HepG2 (cell line): Measurements from ENCODE around the gene COX7A2L. TPM values are rescaled to one million over a fixed set of nuclear protein-coding genes. Genes with fewer than 3 reads are reported as not detected.

Experiments used
- ATAC-seq: fragments of 200-7000 bp; cut with Tn5 transposase; 3 replicates; pipeline ENCODE4 v1.9.1; 2020; ENCODE audit warnings: mild to moderate bottlenecking, moderate library complexity
- BruUV-seq: library from RNA; stranded (reverse); fragments of 400-500 nt; replicated peaks from 2 replicates; lab custom pipeline; 2021; lab: Mats Ljungman, UMichigan
- CTCF ChIA-PET: fragments of 300-600 bp; formaldehyde crosslinking; extraction: SDS; loops from one replicate; lab custom pipeline; 2021; ENCODE audit warnings: low total read pairs, inconsistent platforms, low intra/inter-chr PET ratio; lab: Yijun Ruan, JAX
- POLR2A ChIA-PET: fragments of 350-600 bp; sonication (Branson Sonifier 250); formaldehyde crosslinking; loops from one replicate; lab custom pipeline; 2020; ENCODE audit warnings: antibody characterized with exemption, inconsistent platforms; lab: Yijun Ruan, JAX
- DNase-seq: peaks from one replicate; pipeline ENCODE4 v3.0.0-alpha.2; 2015; ENCODE audit warnings: low spot score
- FAIRE-seq: peaks from 3 replicates; lab custom pipeline; 2011; peaks lifted over from hg19 to GRCh38; lab: Jason Lieb, UNC
- H2AFZ ChIP-seq: one replicate; pipeline ENCODE4 v1.6.1; 2011; ENCODE audit warnings: low read length, inconsistent platforms
- H3K27ac ChIP-seq: fragments of 300-600 bp; 3 replicates; pipeline ENCODE4 v1.8.0; 2011; ENCODE audit warnings: mixed run types, mild to moderate bottlenecking, mixed read lengths, low read length, inconsistent platforms; ENCODE audit not compliant: insufficient read depth; ENCODE audit errors: extremely low read length
- H3K27me3 ChIP-seq, 2 experiments: fragments of 200-600 bp in 1 of 2; 2 replicates in 1 of 2; 3 replicates in 1 of 2; pipeline versions ENCODE4 v1.6.0 to v1.8.0; 2011; ENCODE audit warnings: low read length in 2 of 2, mild to moderate bottlenecking in 2 of 2, moderate library complexity in 2 of 2, inconsistent platforms in 1 of 2; ENCODE audit not compliant: insufficient read depth in 2 of 2, control insufficient read depth in 1 of 2
- H3K36me3 ChIP-seq, 2 experiments: fragments of 200-600 bp in 1 of 2; replicated peaks in 1 of 2; 2 replicates in 1 of 2; 3 replicates in 1 of 2; pipeline versions ENCODE4 v1.5.1 to v1.8.0; 2011; ENCODE audit warnings: low read length in 2 of 2, inconsistent platforms in 1 of 2; ENCODE audit not compliant: insufficient read depth in 2 of 2, control insufficient read depth in 1 of 2
- H3K4me1 ChIP-seq: 2 replicates; pipeline ENCODE4 v1.5.1; 2012; ENCODE audit warnings: low read length, inconsistent platforms; ENCODE audit not compliant: insufficient read depth
- H3K4me2 ChIP-seq: 2 replicates; pipeline ENCODE4 v1.6.0; 2011; ENCODE audit warnings: low read depth, low read length, inconsistent platforms
- H3K4me3 ChIP-seq, 3 experiments: fragments of 200-600 bp in 1 of 3; sonication (generic), shearing (Covaris generic) in 1 of 3; replicated peaks in 1 of 3; 2 replicates each; pipeline ENCODE4 v1.5.1; 2011 to 2016; ENCODE audit warnings: low read length in 3 of 3, inconsistent platforms in 2 of 3, low read depth in 2 of 3, mild to moderate bottlenecking in 2 of 3, control low read depth in 1 of 3, mixed read lengths in 1 of 3; ENCODE audit not compliant: insufficient read depth in 1 of 3
- H3K79me2 ChIP-seq: one replicate; pipeline ENCODE4 v1.6.1; 2011; ENCODE audit warnings: low read length, inconsistent platforms; ENCODE audit not compliant: insufficient read depth
- H3K9ac ChIP-seq: 2 replicates; pipeline ENCODE4 v1.6.0; 2011; ENCODE audit warnings: mild to moderate bottlenecking, low read depth, low read length, inconsistent platforms; ENCODE audit not compliant: insufficient read depth
- H3K9me3 ChIP-seq: 2 replicates; pipeline ENCODE4 v1.5.1; 2012; ENCODE audit warnings: mild to moderate bottlenecking, low read length
- H4K20me1 ChIP-seq: 2 replicates; pipeline ENCODE4 v1.6.0; 2011; ENCODE audit warnings: inconsistent platforms, mild to moderate bottlenecking, low read length, moderate library complexity; ENCODE audit not compliant: insufficient read depth
- AGO2 ChIP-seq: fragments of 200-400 bp; formaldehyde crosslinking; optimal IDR thresholded peaks from 2 replicates; pipeline ENCODE3; 2017; ENCODE audit warnings: mild to moderate bottlenecking, low read depth, low read length, moderate library complexity
- AKAP8 ChIP-seq: sonication (generic); formaldehyde crosslinking; IDR thresholded peaks from 2 replicates; pipeline ENCODE4 v1.5.1; 2020; ENCODE audit warnings: mild to moderate bottlenecking, missing genetic modification reagents
- MED13 ChIP-seq: sonication (generic); formaldehyde crosslinking; IDR thresholded peaks from 2 replicates; pipeline ENCODE4 v1.5.0; 2020; ENCODE audit warnings: missing genetic modification reagents
- POLR2A ChIP-seq, 2 experiments: IDR thresholded peaks; 2 replicates each; pipeline ENCODE4 v1.6.1; 2011; ENCODE audit warnings: low read depth in 2 of 2, low read length in 2 of 2, mild to moderate bottlenecking in 1 of 2, moderate library complexity in 1 of 2; ENCODE audit not compliant: insufficient read depth in 1 of 2
- POLR2G ChIP-seq: fragments of 200-400 bp; formaldehyde crosslinking; IDR thresholded peaks from 2 replicates; pipeline ENCODE4 v1.6.1; 2018; ENCODE audit warnings: mild to moderate bottlenecking, low read depth, low read length, moderate library complexity
- REPIN1 ChIP-seq: sonication (generic); formaldehyde crosslinking; IDR thresholded peaks from 2 replicates; pipeline ENCODE4 v1.8.0; 2022; ENCODE audit warnings: missing genetic modification reagents, low read depth, mild to moderate bottlenecking, borderline replicate concordance
- RXRA ChIP-seq: sonication (generic); formaldehyde crosslinking; IDR thresholded peaks from 2 replicates; pipeline ENCODE4 v1.5.1; 2020; ENCODE audit warnings: missing genetic modification reagents
- SNAPC2 ChIP-seq: sonication (generic); formaldehyde crosslinking; IDR thresholded peaks from 2 replicates; pipeline ENCODE4 v1.8.1; 2022; ENCODE audit warnings: mild to moderate bottlenecking, missing genetic modification reagents
- ZBTB38 ChIP-seq: sonication (generic); formaldehyde crosslinking; IDR thresholded peaks from 2 replicates; pipeline ENCODE4 v1.5.1; 2020; ENCODE audit warnings: mild to moderate bottlenecking, missing genetic modification reagents
- ZNF558 ChIP-seq: sonication (generic); formaldehyde crosslinking; IDR thresholded peaks from 2 replicates; pipeline ENCODE4 v1.9.0; 2022; ENCODE audit warnings: mild to moderate bottlenecking, missing genetic modification reagents, borderline replicate concordance
- WGBS: methylation state at CpG from one replicate; pipeline ENCODE4 v1.1.6; 2017; ENCODE audit warnings: low lambda C conversion rate; 5-methylcytosine and 5-hydroxymethylcytosine counted together
- in situ Hi-C: cut with HindIII; loops from 2 replicates; pipeline ENCODE4 v1.10.0; 2017; ENCODE audit warnings: low pct_unique_long_range_greater_than_20kb; ENCODE audit not compliant: extremely low pct_ligation_motif_present
- intact Hi-C: fragments of 100-400 bp; cut with micrococcal nuclease; formaldehyde crosslinking; loops from one replicate; pipeline ENCODE4 v1.10.0; 2022; ENCODE audit not compliant: unreplicated experiment
- polyA plus RNA-seq, 8 experiments: library from polyadenylated mRNA; depleted of rRNA in 3 of 8; stranded (reverse) in 7 of 8; unstranded in 1 of 8; fragments of >200 nt; fragmentation: Illumina TruSeq in 4 of 8; extraction: Trizol in 4 of 8; gene quantifications; 2 replicates each; pipeline versions ENCODE4 v1.2.1 to v1.2.3, GENCODE V29; 2011 to 2016; ENCODE audit warnings: low read depth in 4 of 8, missing spikeins in 1 of 8, mixed read lengths in 1 of 8; ENCODE audit not compliant: insufficient read depth in 1 of 8
- total RNA-seq, 5 experiments: library from RNA; depleted of rRNA; stranded (reverse); fragments of >200 nt; fragmentation: Illumina TruSeq; extraction: Trizol; gene quantifications; 2 replicates each; pipeline ENCODE4 v1.2.3, GENCODE V29; 2016; ENCODE audit warnings: low read depth in 1 of 5
- TF ChIP-seq, protein P1 (sequence below): sonication (generic); formaldehyde crosslinking; IDR thresholded peaks from 2 replicates; pipeline ENCODE4 v1.8.1; 2023; ENCODE audit warnings: mild to moderate bottlenecking, moderate library complexity, missing genetic modification reagents
- TF ChIP-seq, protein P2 (sequence below): IDR thresholded peaks from 2 replicates; pipeline ENCODE4 v1.6.1; 2012; ENCODE audit warnings: inconsistent platforms
- TF ChIP-seq, protein P3 (sequence below): sonication (generic); formaldehyde crosslinking; IDR thresholded peaks from 2 replicates; pipeline ENCODE4 v1.8.0; 2022; ENCODE audit warnings: mild to moderate bottlenecking, missing genetic modification reagents
- TF ChIP-seq, protein P4 (sequence below): sonication (generic); formaldehyde crosslinking; IDR thresholded peaks from 2 replicates; pipeline ENCODE4 v1.8.1; 2023; ENCODE audit warnings: mild to moderate bottlenecking, missing genetic modification reagents

Gene COX7A2L
- total and polyA plus RNA-seq, 2 of the 13 experiments (the other 11 are each of a cell fraction or from before 2014, with no cell fraction given), result 155 to 201 TPM

DNA sequence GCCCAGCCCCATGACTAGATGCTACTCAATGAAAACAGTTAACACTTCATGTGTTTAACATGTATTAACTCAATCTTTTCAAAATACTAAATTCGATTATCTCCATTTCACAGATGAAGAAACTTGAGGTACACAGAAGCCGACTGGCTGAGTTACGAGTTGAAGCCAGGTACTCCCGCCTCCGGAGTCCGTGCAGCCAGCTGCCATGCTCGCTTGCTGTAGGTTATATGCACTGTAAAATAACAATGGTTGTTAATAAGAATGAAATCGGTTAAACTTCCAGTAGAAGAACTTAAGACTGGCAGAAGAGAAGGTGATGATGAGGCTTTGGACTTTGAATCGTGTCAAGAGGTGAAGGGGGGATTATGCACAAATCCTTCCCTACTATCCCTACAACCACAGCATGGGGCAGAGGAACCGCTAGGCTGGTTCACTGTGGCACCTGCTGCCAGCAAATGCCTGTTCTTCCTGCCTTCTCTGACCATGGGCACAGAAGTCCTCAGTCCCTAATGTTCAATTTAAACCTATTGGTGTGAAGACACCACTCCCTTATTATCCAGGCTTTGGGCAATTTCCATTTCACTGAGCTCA is 25.4 kb downstream of the COX7A2L start:
- Histone ChIP-seq H3K27me3 (no peaks in the 10 kb centered on the region), H3K9me3 (no peaks in the 10 kb centered on the region), H4K20me1 (peaks cover 76% of the 10 kb centered on the region), H3K27ac (no peak overlapping the region), H3K4me2 (no peak overlapping the region), H3K4me1 (no peaks in the 10 kb centered on the region), H3K4me3 (no peak overlapping the region), H3K79me2 (no peaks in the 10 kb centered on the region), H3K36me3 (peaks cover 16 to 35% of the 10 kb centered on the region in 2 experiments), H3K9ac (no peak overlapping the region), H2AFZ (no peak overlapping the region)
- intact Hi-C loops, result no loop called here
- 98% methylated on average over 10 of the region's 10 CpGs for WGBS
- CTCF ChIA-PET, result no interaction called here
- FAIRE-seq (no peak), DNase-seq (no peak), ATAC-seq (no peak)
- POLR2A ChIA-PET, result no interaction called here
- no TSS peak for BruUV-seq
- in situ Hi-C loops, result no loop called here
- TF ChIP-seq AKAP8, result 0 out of 2 replicates have a peak, but pooled peaks have one; percentile 30
- TF ChIP-seq, protein P1, sequence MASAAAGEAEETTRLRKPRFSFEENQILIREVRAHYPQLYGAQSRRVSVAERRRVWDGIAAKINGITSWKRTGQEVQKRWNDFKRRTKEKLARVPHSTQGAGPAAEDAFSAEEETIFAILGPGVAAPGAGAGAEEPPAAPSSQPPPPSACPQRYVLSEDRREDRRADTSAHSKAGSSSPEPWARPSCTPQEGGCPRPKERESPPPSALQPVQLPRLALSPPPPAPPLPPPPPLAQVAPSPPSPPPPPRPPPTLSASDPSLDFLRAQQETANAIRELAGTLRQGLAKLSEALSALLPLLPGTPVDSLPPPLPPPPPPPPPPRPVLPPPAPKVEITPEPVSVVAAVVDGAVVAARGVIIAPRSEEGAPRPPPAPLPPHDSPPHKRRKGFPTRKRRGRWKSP (CRISPR knock-in tag), result no peak
- peak in 1 of 2 experiments; percentile 19; a peak in 1 of 4 replicates for TF ChIP-seq POLR2A (IDR thresholded peaks at IDR 0.05; ENCODE audit: insufficient read depth in 1 of 2, low read depth in 2 of 2, low read length in 2 of 2)
- no peak for TF ChIP-seq ZNF558
- peak; percentile 57; the same call in 1 of the 2 replicates for TF ChIP-seq SNAPC2 (CRISPR knock-in tag)
- peak; percentile 83 for TF ChIP-seq AGO2
- no peak for TF ChIP-seq REPIN1 (CRISPR knock-in tag)
- TF ChIP-seq MED13 (CRISPR knock-in tag), result no peak
- TF ChIP-seq, protein P2, sequence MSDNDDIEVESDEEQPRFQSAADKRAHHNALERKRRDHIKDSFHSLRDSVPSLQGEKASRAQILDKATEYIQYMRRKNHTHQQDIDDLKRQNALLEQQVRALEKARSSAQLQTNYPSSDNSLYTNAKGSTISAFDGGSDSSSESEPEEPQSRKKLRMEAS, result no peak
- TF ChIP-seq, protein P3, sequence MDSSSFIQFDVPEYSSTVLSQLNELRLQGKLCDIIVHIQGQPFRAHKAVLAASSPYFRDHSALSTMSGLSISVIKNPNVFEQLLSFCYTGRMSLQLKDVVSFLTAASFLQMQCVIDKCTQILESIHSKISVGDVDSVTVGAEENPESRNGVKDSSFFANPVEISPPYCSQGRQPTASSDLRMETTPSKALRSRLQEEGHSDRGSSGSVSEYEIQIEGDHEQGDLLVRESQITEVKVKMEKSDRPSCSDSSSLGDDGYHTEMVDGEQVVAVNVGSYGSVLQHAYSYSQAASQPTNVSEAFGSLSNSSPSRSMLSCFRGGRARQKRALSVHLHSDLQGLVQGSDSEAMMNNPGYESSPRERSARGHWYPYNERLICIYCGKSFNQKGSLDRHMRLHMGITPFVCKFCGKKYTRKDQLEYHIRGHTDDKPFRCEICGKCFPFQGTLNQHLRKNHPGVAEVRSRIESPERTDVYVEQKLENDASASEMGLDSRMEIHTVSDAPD (CRISPR knock-in tag), result 0 out of 2 replicates have a peak, but pooled peaks have one; percentile 35
- no peak; the same call in 1 of the 2 replicates for TF ChIP-seq RXRA (CRISPR knock-in tag)
- TF ChIP-seq, protein P4, sequence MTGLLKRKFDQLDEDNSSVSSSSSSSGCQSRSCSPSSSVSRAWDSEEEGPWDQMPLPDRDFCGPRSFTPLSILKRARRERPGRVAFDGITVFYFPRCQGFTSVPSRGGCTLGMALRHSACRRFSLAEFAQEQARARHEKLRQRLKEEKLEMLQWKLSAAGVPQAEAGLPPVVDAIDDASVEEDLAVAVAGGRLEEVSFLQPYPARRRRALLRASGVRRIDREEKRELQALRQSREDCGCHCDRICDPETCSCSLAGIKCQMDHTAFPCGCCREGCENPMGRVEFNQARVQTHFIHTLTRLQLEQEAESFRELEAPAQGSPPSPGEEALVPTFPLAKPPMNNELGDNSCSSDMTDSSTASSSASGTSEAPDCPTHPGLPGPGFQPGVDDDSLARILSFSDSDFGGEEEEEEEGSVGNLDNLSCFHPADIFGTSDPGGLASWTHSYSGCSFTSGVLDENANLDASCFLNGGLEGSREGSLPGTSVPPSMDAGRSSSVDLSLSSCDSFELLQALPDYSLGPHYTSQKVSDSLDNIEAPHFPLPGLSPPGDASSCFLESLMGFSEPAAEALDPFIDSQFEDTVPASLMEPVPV, result 0 out of 2 replicates have a peak, but pooled peaks have one; percentile 36
- TF ChIP-seq ZBTB38, result peak; percentile 50; the same call in 1 of the 2 replicates
- TF ChIP-seq POLR2G, result peak; percentile 59
